HG03571 (cell line): Measurements from ENCODE around the gene KNDC1.

Source experiments
- ATAC-seq: cut with Tn5 transposase; IDR thresholded peaks from one replicate; pipeline ENCODE4 v1.9.1; 2021; ENCODE audit not compliant: unreplicated experiment

Gene KNDC1

DNA sequence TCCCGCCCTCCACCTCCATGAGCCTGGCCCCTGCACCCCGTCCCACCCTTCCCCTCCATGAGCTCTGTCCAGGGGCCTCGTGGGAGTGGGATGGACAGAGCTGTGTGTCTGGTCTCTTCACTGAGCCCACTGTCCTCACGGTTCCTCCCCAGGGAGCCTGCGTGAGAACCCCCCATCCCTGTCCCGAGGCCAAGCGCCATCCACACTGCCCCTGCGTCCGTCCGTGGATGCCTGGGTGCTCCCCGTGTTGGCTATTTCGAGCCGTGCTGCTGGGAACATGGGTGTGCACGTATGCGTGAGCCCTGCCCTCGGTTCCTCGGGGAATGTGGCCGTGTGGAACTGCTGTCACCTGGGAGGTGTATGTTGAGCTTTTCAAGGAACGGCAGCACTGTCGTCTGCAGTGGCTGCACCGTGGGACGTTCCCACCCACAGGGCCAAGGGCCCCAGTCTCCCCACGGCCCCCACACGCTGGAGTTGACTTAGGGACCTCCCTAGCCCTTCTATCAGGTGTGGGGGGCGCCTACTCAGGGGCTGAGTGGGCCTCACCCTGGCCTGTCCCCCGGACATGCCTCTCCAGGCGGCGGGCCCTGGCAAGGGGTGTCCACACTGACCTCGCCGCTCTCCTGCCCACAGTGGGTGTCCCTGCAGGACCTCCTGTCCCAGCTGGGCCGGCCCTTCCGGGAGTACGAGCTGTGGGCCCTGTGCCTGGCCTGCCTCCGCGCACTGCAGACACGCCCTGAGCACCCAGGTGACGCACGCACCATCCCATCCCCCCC lies 28.1 kb downstream of the KNDC1 start:
- ATAC-seq = no peak

- ATAC-seq = no peak
These were observed 29.2 kb downstream of the KNDC1 start for GRCh38 chr10:133189256-133189655.

DNA sequence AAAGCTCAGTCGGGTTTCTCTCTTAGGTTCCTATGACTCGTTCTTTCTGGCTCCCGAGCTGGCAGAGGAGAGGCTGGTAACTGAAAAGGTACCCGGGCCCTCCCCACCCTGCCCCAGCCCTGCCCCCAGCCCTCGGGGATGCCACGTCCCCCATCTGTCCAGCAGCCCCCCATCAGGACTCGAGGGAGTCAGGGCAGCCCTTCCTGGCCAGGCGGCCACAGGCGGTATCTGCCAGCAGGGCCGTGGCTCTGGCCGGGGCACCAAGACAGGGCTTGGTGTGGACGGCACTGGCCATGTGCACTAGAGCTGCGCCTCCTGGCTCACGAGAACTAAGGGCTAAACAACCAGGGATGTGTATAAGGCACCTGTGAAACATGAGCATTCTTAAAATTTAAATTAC lies 29.7 kb downstream of the KNDC1 start:
- ATAC-seq = no peak

- ATAC-seq = no peak
These were observed 30.2 kb downstream of the KNDC1 start for GRCh38 chr10:133190225-133190624.

GRCh38 chr10:133191651-133192050 lies 31.6 kb downstream of the KNDC1 start:
- no peak for ATAC-seq

GRCh38 chr10:133194151-133194550 lies 34.1 kb downstream of the KNDC1 start:
- ATAC-seq = no peak

- ATAC-seq = no peak
These were observed 35.1 kb downstream of the KNDC1 start for GRCh38 chr10:133195096-133195495.

DNA sequence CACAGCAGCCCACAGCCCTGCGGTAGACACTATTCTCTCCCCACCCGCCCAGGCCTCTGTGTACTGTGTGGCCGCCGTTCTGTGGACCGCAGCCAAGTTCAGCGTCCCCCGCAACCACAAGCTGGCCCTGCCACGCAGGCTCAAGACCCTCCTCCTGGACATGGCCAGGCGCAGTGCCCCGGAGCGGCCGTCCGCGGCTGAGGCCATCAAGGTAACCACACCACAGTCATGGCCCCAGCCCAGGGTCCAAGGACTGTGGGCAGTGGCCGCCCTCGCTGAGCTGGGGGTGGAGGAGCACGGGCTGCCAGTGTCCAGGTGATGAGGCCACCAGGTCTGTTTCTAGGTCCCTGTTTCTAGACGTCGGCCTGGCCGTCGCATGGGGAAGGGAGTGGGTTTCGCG lies 35.6 kb downstream of the KNDC1 start:
- ATAC-seq = no peak

DNA sequence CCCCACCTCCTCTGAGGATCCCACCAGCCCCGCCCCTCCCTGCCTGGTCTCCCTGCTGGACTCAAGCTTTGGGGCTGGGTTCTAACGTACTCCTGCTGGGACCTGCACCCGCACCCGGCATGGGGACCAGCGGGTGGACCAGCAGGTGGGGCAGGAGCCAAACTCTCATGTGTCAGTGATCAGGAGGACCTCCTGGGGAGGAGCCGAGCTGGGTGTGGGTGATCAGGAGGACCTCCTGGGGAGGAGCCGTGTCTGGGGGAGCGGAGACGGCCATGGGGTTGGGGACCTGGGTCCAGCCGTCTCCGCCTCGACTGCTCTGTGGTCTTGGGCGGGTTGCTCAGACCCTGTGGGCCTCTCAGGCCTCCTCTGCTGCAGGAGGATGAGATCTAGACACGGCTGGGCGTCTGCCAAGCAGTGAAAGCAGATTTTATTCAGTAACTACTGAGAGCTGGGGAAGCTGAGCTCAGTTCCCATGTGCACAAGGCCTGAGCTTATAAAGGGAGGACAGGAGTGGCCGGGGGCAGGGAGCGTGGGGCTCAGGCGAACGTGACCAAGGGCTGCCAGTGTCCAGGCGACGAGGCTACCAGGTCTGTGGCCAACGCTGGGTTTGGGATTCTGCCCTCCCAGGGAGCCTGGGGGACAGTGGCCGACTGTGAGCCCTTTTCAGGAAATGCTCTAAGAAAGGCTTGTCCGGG lies 36.3 kb downstream of the KNDC1 start:
- ATAC-seq = no peak

GRCh38 chr10:133196936-133197758 lies 37.1 kb downstream of the KNDC1 start:
- no peak for ATAC-seq

- ATAC-seq = no peak
These were observed 37.8 kb downstream of the KNDC1 start for GRCh38 chr10:133197786-133198185.

GRCh38 chr10:133198206-133198605 lies 38.2 kb downstream of the KNDC1 start:
- no peak for ATAC-seq

GRCh38 chr10:133198621-133199487 lies 38.8 kb downstream of the KNDC1 start:
- ATAC-seq = no peak

DNA sequence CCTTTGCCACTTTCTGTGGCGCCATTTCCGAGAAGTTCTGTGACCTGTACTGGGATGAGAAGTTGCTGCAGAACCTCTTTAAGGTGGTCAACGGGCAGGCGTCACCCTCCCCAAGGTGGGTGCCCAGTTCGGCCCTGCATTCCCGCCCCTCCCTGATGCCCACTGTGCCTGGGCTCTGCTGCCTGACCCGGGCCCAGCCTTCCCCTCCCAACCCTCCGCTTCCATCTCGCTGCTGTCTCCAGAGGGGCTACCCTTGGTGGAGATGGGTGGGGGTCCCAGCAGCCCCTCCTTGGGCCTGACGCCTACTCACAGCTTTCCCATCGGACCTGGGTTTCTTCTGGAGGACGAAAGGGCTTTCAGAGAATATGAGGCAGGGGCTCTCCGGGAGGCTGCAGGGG lies 39.5 kb downstream of the KNDC1 start:
- no peak for ATAC-seq

DNA sequence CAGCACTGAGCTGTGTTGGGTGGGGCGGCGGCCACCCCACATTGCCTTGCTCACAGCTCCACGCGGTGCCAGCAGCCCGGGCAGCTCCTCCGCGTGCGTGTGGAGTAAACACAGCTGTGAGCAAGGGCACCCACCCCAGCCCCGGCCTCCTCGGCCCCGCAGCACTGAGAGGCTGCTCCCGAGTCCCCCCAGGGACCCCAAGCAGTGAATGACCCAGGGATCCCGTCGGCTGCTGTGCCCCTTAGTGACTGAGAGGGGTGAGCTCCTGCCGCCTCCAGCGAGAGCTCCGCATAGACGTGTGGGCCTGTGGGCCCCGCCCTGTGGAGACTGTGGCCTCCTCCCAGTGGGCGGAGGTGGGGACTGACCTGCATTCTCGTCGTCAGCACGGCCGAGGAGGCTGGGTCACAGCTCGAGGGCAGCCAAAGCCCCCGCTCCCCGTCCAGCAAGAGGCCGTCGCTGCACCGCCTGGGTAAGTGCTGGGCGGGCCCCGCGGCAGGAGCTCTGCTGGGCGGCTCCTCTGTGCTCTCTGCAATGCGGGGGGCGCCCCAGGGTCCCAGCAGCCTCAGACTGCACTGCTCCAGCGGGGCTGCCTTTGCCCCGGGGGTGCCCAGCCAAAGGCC lies 40.1 kb downstream of the KNDC1 start:
- no peak for ATAC-seq

- ATAC-seq = no peak
These were observed 40.6 kb downstream of the KNDC1 start for GRCh38 chr10:133200621-133201031.

- ATAC-seq = no peak
These were observed 41.3 kb downstream of the KNDC1 start for GRCh38 chr10:133201151-133201947.

DNA sequence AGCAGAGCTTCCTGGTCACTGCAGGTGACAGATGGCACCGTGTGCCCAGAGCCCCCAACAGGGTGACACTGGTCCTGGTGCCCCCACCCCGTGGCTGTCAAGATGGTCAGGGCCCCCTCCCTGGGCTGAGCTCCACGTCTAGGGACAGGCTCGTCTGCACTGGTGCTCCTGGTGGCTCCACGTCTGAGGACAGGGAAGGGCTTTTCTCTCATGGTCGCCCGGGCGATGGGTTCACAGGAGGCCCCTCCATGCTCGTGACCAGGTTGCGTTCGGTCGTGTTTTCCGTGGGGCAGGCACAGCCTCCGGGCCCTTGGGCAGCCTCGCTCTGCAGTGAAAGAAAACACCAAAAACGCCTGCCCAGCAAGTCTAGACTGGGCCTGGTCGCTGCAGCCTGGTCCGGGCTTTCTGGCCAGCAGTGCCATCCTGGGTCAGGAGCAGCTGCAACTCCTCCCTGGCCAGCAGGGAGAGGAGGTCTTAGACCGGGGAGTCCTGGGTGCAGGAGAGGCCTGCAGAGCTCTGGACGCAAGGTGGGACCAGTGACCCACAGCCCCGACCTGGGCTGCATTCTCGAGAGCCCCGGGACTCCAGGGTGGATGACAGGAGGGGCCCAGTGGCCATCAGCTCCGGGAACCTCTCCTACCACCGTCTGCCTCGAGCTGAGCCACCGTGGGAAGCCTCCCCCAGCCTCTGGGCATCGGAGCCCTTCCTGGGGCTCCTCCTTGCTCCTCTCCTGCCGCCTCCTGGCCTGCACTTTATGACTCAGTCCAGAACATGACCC lies 42.1 kb downstream of the KNDC1 start:
- no peak for ATAC-seq
